Activated naive CD4-positive, alpha-beta T cell treated with anti-CD3 and anti-CD28 coated beads, Interleukin-2, amount 50 U/mL, for 72 hours (primary cell): ENCODE results near the gene NPDC1. TPM values are rescaled to one million over a fixed set of nuclear protein-coding genes. Genes with fewer than 3 reads are reported as not detected.
"Not testable (repeated sequence)": the region's sequence is repeated elsewhere in the genome, so short reads cannot be mapped to it uniquely, and the experiment has no call there.

Experiments
- ATAC-seq, 2 donors: fragments of 150-1000 bp; cut with Tn5 transposase; 2 replicates each; pipeline ENCODE4 v1.10.0; 2021; ENCODE audit warnings: mild to moderate bottlenecking in 2 of 2, moderate library complexity in 2 of 2
- DNase-seq, 2 donors: peaks; one replicate each; pipeline ENCODE4 v3.0.0; 2021 to 2022; ENCODE audit warnings: low spot score in 2 of 2
- H3K27ac Mint-ChIP-seq, 2 donors: one replicate each; pipeline ENCODE4 v1.8.0; 2022; ENCODE audit warnings: mild to moderate bottlenecking in 2 of 2, mixed read lengths in 2 of 2
- H3K36me3 Mint-ChIP-seq, 2 donors: one replicate each; pipeline ENCODE4 v1.8.0; 2022; ENCODE audit warnings: mixed read lengths in 2 of 2
- H3K9me3 Mint-ChIP-seq, 2 donors: one replicate each; pipeline ENCODE4 v1.8.0; 2022; ENCODE audit warnings: mixed read lengths in 2 of 2
- total RNA-seq, 2 donors: library from RNA; stranded (reverse); gene quantifications; one replicate each; pipeline ENCODE4 v1.2.3, GENCODE V29; 2022

Gene NPDC1
- total RNA-seq, 2 donors from 2014 or later, result 29.4 to 34.2 TPM

GRCh38 chr9:137065336-137065967 lies 19.5 kb upstream of the NPDC1 start:
- Mint-ChIP-seq H3K27ac (no peak overlapping the region), H3K36me3 (no peaks in the 10 kb centered on the region), H3K9me3 (no peaks in the 10 kb centered on the region)
- no peak for ATAC-seq
- DNase-seq, result no peak

GRCh38 chr9:137064880-137065164 lies 18.8 kb upstream of the NPDC1 start:
- no peak for ATAC-seq
- Mint-ChIP-seq H3K27ac (no peak overlapping the region), H3K9me3 (no peaks in the 10 kb centered on the region), H3K36me3 (no peaks in the 10 kb centered on the region)
- no peak for DNase-seq

GRCh38 chr9:137064027-137064879 lies 18.3 kb upstream of the NPDC1 start:
- Mint-ChIP-seq H3K27ac (no peak overlapping the region), H3K36me3 (no peaks in the 10 kb centered on the region), H3K9me3 (no peaks in the 10 kb centered on the region)
- ATAC-seq (peak in 1 of 2 donors; percentile 31), DNase-seq (peak in 1 of 2 donors; percentile 78)

GRCh38 chr9:137063311-137064026 lies 17.5 kb upstream of the NPDC1 start:
- Mint-ChIP-seq H3K27ac (no peak overlapping the region), H3K9me3 (no peaks in the 10 kb centered on the region), H3K36me3 (no peaks in the 10 kb centered on the region)
- ATAC-seq (no peak), DNase-seq (no peak)

GRCh38 chr9:137062798-137063197 lies 16.8 kb upstream of the NPDC1 start:
- ATAC-seq, H3K27ac Mint-ChIP-seq, DNase-seq, H3K9me3 Mint-ChIP-seq, H3K36me3 Mint-ChIP-seq: not testable (repeated sequence)

- Mint-ChIP-seq H3K36me3 (no peaks in the 10 kb centered on the region), H3K9me3 (no peaks in the 10 kb centered on the region), H3K27ac (peak overlapping the region in 1 of 2 donors; percentile 17)
- ATAC-seq (no peak), DNase-seq (no peak)
Measured at GRCh38 chr9:137062384-137062783, 16.4 kb upstream of the NPDC1 start.

- no peaks in the 10 kb centered on the region for H3K9me3 Mint-ChIP-seq
Measured at GRCh38 chr9:137058521-137059234, 12.7 kb upstream of the NPDC1 start.

GRCh38 chr9:137057545-137057944 lies 11.6 kb upstream of the NPDC1 start:
- H3K9me3 Mint-ChIP-seq, result no peaks in the 10 kb centered on the region
- no peak overlapping the region for H3K27ac Mint-ChIP-seq
- ATAC-seq, result no peak
- no peaks in the 10 kb centered on the region for H3K36me3 Mint-ChIP-seq
- no peak for DNase-seq

More at GRCh38 chr9:137058521-137059234, 12.7 kb upstream of the NPDC1 start:
- Mint-ChIP-seq H3K36me3 (no peaks in the 10 kb centered on the region), H3K27ac (no peak overlapping the region)
- ATAC-seq (no peak), DNase-seq (no peak)

- Mint-ChIP-seq H3K36me3 (no peaks in the 10 kb centered on the region), H3K27ac (no peak overlapping the region), H3K9me3 (no peaks in the 10 kb centered on the region)
- DNase-seq (no peak), ATAC-seq (no peak)
Measured at GRCh38 chr9:137056739-137057415, 10.9 kb upstream of the NPDC1 start.

- no peak for ATAC-seq
Measured at GRCh38 chr9:137055385-137056364, 9.7 kb upstream of the NPDC1 start.

GRCh38 chr9:137054932-137055384 lies 9.0 kb upstream of the NPDC1 start:
- H3K27ac Mint-ChIP-seq, result no peak overlapping the region
- H3K36me3 Mint-ChIP-seq, result no peaks in the 10 kb centered on the region
- ATAC-seq, result no peak
- DNase-seq, result no peak
- H3K9me3 Mint-ChIP-seq, result no peaks in the 10 kb centered on the region

More at GRCh38 chr9:137055385-137056364, 9.7 kb upstream of the NPDC1 start:
- Mint-ChIP-seq H3K9me3 (no peaks in the 10 kb centered on the region), H3K36me3 (no peaks in the 10 kb centered on the region), H3K27ac (no peak overlapping the region)
- DNase-seq, result no peak

- H3K36me3 Mint-ChIP-seq, result no peaks in the 10 kb centered on the region
- ATAC-seq (peak; percentile 66 to 71), DNase-seq (no peak)
- H3K9me3 Mint-ChIP-seq, result no peaks in the 10 kb centered on the region
- H3K27ac Mint-ChIP-seq, result no peak within 1 kb of the TSS
Measured at GRCh38 chr9:137053944-137054931, 8.3 kb upstream of the NPDC1 start, which contains the start of gene ENTPD2. Gene ENTPD2, minus strand, starts transcription at chr9:137054061. Its CDS starts 64 bp downstream, at chr9:137053997.

- Mint-ChIP-seq H3K9me3 (no peaks in the 10 kb centered on the region), H3K36me3 (no peaks in the 10 kb centered on the region), H3K27ac (no peak overlapping the region)
- ATAC-seq (no peak), DNase-seq (no peak)
Measured at GRCh38 chr9:137052998-137053943, 7.3 kb upstream of the NPDC1 start.
